UCSD-AML1 (cell line): Measurements from ENCODE around the gene KISS1R.

Experiments
- DNase-seq: peaks from one replicate; lab custom pipeline; 2025; ENCODE audit not compliant: unreplicated experiment; lab: John Stamatoyannopoulos, UW

KISS1R gene

GRCh38 chr19:966485-967088 lies 49.5 kb downstream of the KISS1R start:
- no peak for DNase-seq
